ENCODE data around the gene ITGB3.
A peak's percentile ranks its signal among the peaks of the same experiment; 100 is the strongest.

Gene ITGB3

DNA sequence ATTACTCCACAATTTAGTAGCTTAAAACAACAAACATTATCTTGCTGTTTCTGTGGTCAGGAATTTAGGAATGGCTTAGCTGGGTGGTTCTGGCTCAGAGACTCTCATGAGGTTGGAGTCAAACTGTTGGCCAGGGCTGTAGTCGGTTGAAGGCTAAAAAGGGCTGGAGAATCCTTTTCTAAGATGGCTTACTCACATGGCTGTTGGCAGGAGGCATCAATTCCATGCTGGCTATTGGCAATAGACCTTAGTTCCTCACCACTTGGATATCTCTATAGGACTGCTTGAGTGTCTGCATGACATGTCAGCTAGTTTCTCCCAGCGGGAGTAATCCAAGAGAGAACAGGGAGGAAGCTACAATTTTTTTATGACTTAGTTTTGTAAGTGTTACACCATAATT lies 63.5 kb downstream of the ITGB3 start:
- peaks cover 3% of the 10 kb centered on the region; the same call in 1 of the 2 replicates for H3K9me3 ChIP-seq (ENCODE audit: control insufficient read depth, insufficient read depth, low read length)
- no peaks in the 10 kb centered on the region for H3K79me2 ChIP-seq (ENCODE audit: control insufficient read depth, low read length)
- no peak overlapping the region for H3K4me3 ChIP-seq (ENCODE audit: low read length)
- H3F3A ChIP-seq (ENCODE audit: control insufficient read depth, insufficient read depth), result peaks cover under 1% of the 10 kb centered on the region; the same call in 1 of the 2 replicates
- H3K4me2 ChIP-seq (ENCODE audit: low read length), result no peak overlapping the region
- peaks cover under 1% of the 10 kb centered on the region for H3K27me3 ChIP-seq (ENCODE audit: control insufficient read depth, low read length)
- H3K9me2 ChIP-seq (replicated peaks; ENCODE audit: control insufficient read depth, low read length), result no peaks in the 10 kb centered on the region
- no peak overlapping the region for H3K27ac ChIP-seq (ENCODE audit: low read depth, low read length)
- H3K4me1 ChIP-seq (ENCODE audit: control insufficient read depth, low read length), result peaks cover 9% of the 10 kb centered on the region
- no peaks in the 10 kb centered on the region for H4K20me1 ChIP-seq (ENCODE audit: control insufficient read depth, insufficient read depth, low read depth, low read length)
- H3K36me3 ChIP-seq (ENCODE audit: control insufficient read depth, low read length), result no peaks in the 10 kb centered on the region
- TF ChIP-seq EZH2phosphoT487 (IDR thresholded peaks at IDR 0.05; ENCODE audit: borderline replicate concordance, low read length), result no peak
- TF ChIP-seq, protein P1, sequence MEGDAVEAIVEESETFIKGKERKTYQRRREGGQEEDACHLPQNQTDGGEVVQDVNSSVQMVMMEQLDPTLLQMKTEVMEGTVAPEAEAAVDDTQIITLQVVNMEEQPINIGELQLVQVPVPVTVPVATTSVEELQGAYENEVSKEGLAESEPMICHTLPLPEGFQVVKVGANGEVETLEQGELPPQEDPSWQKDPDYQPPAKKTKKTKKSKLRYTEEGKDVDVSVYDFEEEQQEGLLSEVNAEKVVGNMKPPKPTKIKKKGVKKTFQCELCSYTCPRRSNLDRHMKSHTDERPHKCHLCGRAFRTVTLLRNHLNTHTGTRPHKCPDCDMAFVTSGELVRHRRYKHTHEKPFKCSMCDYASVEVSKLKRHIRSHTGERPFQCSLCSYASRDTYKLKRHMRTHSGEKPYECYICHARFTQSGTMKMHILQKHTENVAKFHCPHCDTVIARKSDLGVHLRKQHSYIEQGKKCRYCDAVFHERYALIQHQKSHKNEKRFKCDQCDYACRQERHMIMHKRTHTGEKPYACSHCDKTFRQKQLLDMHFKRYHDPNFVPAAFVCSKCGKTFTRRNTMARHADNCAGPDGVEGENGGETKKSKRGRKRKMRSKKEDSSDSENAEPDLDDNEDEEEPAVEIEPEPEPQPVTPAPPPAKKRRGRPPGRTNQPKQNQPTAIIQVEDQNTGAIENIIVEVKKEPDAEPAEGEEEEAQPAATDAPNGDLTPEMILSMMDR (IDR thresholded peaks at IDR 0.05; ENCODE audit: low read depth, low read length, poor library complexity, severe bottlenecking), result no peak

- no peak for TF ChIP-seq EZH2phosphoT487 (IDR thresholded peaks at IDR 0.05; ENCODE audit: borderline replicate concordance, low read length)
- TF ChIP-seq, protein P1 (IDR thresholded peaks at IDR 0.05; ENCODE audit: low read depth, low read length, poor library complexity, severe bottlenecking), result peak; percentile 33
- H3K36me3 ChIP-seq (ENCODE audit: control insufficient read depth, low read length), result no peaks in the 10 kb centered on the region
- no peak overlapping the region for H3K4me2 ChIP-seq (ENCODE audit: low read length)
Measured at GRCh38 chr17:47318197-47318918, 64.7 kb downstream of the ITGB3 start.

DNA sequence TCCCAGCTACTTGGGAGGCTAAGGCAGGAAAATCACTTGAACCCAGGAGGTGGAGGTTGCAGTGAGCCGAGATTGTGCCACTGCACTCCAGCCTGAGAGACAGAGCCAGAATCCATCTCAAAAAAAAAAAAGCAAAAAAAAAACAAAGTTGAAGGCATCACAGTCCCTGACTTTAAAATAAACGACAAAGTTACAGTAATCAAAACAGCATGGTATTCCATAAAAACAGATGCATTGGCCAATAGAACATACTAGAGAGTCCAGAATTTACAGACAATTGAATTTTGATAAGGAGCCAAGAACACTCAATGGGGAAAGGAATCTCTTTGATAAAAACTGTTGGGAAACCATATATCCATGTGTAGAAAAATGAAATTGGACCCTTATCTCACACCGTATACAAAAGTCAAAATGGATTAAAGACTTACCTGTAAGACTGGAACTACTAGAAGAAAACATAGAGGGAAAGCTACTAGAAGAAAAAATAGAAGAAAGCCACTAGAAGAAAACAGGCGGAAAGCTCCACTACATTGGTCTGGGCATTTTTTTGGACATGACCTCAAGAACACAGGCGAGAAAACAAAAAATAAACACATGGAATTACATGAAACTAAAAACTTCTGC lies 67.4 kb downstream of the ITGB3 start:
- no peak for TF ChIP-seq EZH2phosphoT487 (IDR thresholded peaks at IDR 0.05; ENCODE audit: borderline replicate concordance, low read length)
- TF ChIP-seq, protein P1 (IDR thresholded peaks at IDR 0.05; ENCODE audit: low read depth, low read length, poor library complexity, severe bottlenecking), result no peak
- no peak overlapping the region for H3K27ac ChIP-seq (ENCODE audit: low read depth, low read length)
- peaks cover 18% of the 10 kb centered on the region for H3F3A ChIP-seq (ENCODE audit: control insufficient read depth, insufficient read depth)
- no peak overlapping the region for H3K4me2 ChIP-seq (ENCODE audit: low read length)
- H3K79me2 ChIP-seq (ENCODE audit: control insufficient read depth, low read length), result no peaks in the 10 kb centered on the region
- no peaks in the 10 kb centered on the region for H4K20me1 ChIP-seq (ENCODE audit: control insufficient read depth, insufficient read depth, low read depth, low read length)
- H3K4me1 ChIP-seq (ENCODE audit: control insufficient read depth, low read length), result peaks cover 30% of the 10 kb centered on the region
- H3K9me2 ChIP-seq (replicated peaks; ENCODE audit: control insufficient read depth, low read length), result no peaks in the 10 kb centered on the region
- H3K27me3 ChIP-seq (ENCODE audit: control insufficient read depth, low read length), result peaks cover 28% of the 10 kb centered on the region
- no peak overlapping the region for H3K4me3 ChIP-seq (ENCODE audit: low read length)
- H3K9me3 ChIP-seq (ENCODE audit: control insufficient read depth, insufficient read depth, low read length), result peaks cover 3% of the 10 kb centered on the region; the same call in 1 of the 2 replicates
- H3K36me3 ChIP-seq (ENCODE audit: control insufficient read depth, low read length), result no peaks in the 10 kb centered on the region

More at GRCh38 chr17:47318197-47318918, 64.7 kb downstream of the ITGB3 start:
- no peak overlapping the region for H3K27ac ChIP-seq (ENCODE audit: low read depth, low read length)
- no peaks in the 10 kb centered on the region for H3K79me2 ChIP-seq (ENCODE audit: control insufficient read depth, low read length)
- peaks cover 3% of the 10 kb centered on the region; the same call in 1 of the 2 replicates for H3K9me3 ChIP-seq (ENCODE audit: control insufficient read depth, insufficient read depth, low read length)
- H3K9me2 ChIP-seq (replicated peaks; ENCODE audit: control insufficient read depth, low read length), result no peaks in the 10 kb centered on the region
- H3F3A ChIP-seq (ENCODE audit: control insufficient read depth, insufficient read depth), result peaks cover 12% of the 10 kb centered on the region
- peaks cover 12% of the 10 kb centered on the region for H3K4me1 ChIP-seq (ENCODE audit: control insufficient read depth, low read length)
- H3K4me3 ChIP-seq (ENCODE audit: low read length), result no peak overlapping the region
- H4K20me1 ChIP-seq (ENCODE audit: control insufficient read depth, insufficient read depth, low read depth, low read length), result no peaks in the 10 kb centered on the region
- H3K27me3 ChIP-seq (ENCODE audit: control insufficient read depth, low read length), result peaks cover 10% of the 10 kb centered on the region

Data from DOHH2 (cell line).